Adrenal gland (tissue), 12 donors: ENCODE measurements around the gene GSTM4. TPM values are rescaled to one million over a fixed set of nuclear protein-coding genes. Genes with fewer than 3 reads are reported as not detected.

Experiments used
- DNase-seq, 7 donors: peaks; one replicate each; pipeline ENCODE4 v3.0.0-alpha.2; 2019 to 2020
- H3K27ac ChIP-seq, 5 donors: fragments of 200-600 bp; sonication (generic) in 4 of 5; 1 replicate in 3 of 5; 2 replicates in 2 of 5; pipeline versions ENCODE4 v1.5.1 to v1.8.0; 2016 to 2020; ENCODE audit warnings: mild to moderate bottlenecking in 1 of 5
- H3K27me3 ChIP-seq: fragments of 200-600 bp; 2 replicates; pipeline ENCODE4 v1.8.0; 2021
- H3K36me3 ChIP-seq, 2 donors: fragments of 200-600 bp; replicated peaks in 1 of 2; 1 replicate in 1 of 2; 2 replicates in 1 of 2; pipeline versions ENCODE4 v1.5.1 to v1.8.0; 2018 to 2022
- H3K4me1 ChIP-seq, 2 donors: fragments of 200-600 bp; replicated peaks in 1 of 2; 1 replicate in 1 of 2; 2 replicates in 1 of 2; pipeline versions ENCODE4 v1.5.1 to v1.8.0; 2018 to 2021
- H3K4me3 ChIP-seq, 4 donors: fragments of 200-600 bp; sonication (generic) in 3 of 4; one replicate each; pipeline ENCODE4 v1.5.1; 2016 to 2018
- H3K9me3 ChIP-seq, 3 donors: fragments of 200-600 bp; sonication (generic) in 1 of 3; replicated peaks in 1 of 3; 1 replicate in 2 of 3; 2 replicates in 1 of 3; pipeline versions ENCODE4 v1.5.1 to v1.8.0; 2016 to 2021
- POLR2A ChIP-seq, 2 donors: fragments of 450-650 bp; IDR thresholded peaks; one replicate each; pipeline ENCODE4 v1.6.1; 2017; ENCODE audit warnings: antibody characterized with exemption in 2 of 2, mild to moderate bottlenecking in 2 of 2, moderate library complexity in 1 of 2
- WGBS, 4 donors: extraction: QIAGEN DNeasy Blood & Tissue Kit in 2 of 4; methylation state at CpG; one replicate each; pipeline versions ENCODE4 v1.1.5 to v1.1.7; 2013 to 2017; 5-methylcytosine and 5-hydroxymethylcytosine counted together
- intact Hi-C, 2 donors: fragments of 100-400 bp; cut with DNase I; formaldehyde crosslinking; loops; one replicate each; pipeline versions ENCODE4 v1.14.1 to v1.15.0; 2022 to 2023
- polyA plus RNA-seq, 3 donors: library from polyadenylated mRNA; stranded (reverse); fragments of 200-250 nt in 2 of 3; fragments of 350-450 nt in 1 of 3; fragmentation: Illumina TruSeq in 1 of 3; extraction: RNeasy Lipid Tissue Mini Kit (QIAGEN cat#74804) in 1 of 3; gene quantifications; one replicate each; pipeline ENCODE4 v1.2.3, GENCODE V29; 2013 to 2014
- total RNA-seq, 9 donors: library from RNA; depleted of rRNA in 4 of 9; stranded (reverse); fragments of >200 nt in 4 of 9; fragments of 120-200 nt in 1 of 9; fragmentation: NEBNext Ultra II Directional in 1 of 9; extraction: Animal tissue kit (Norgen Biotek cat#: 25700) in 1 of 9; gene quantifications; one replicate each; pipeline versions ENCODE4 v1.1.0 to v1.2.4, GENCODE V29; 2013 to 2023
- TF ChIP-seq, protein P1 (sequence below), 6 experiments: fragments of 450-650 bp in 4 of 6; fragments of 200-600 bp in 2 of 6; sonication (generic) in 1 of 6; IDR thresholded peaks; 1 replicate in 5 of 6; 2 replicates in 1 of 6; pipeline versions ENCODE4 v1.5.1 to v1.8.0; 2016 to 2021; ENCODE audit warnings: antibody characterized with exemption in 6 of 6, mild to moderate bottlenecking in 2 of 6, moderate library complexity in 1 of 6
- donor health status: healthy with polysubstance abuse.
- donor health status: Bipolar disorder and iron deficiency.
- donor health status: DM: yes; HTN: yes; CAD: no.
- donor health status: DM: no; HTN: no; CAD: no.
- donor health status: DM: no; HTN: no; CAD: no.
- donor health status: DM: yes; HTN: yes; CAD: no.

GSTM4 gene
- total and polyA plus RNA-seq, 12 donors, result 17.3 to 71.0 (median 32.5) TPM

DNA sequence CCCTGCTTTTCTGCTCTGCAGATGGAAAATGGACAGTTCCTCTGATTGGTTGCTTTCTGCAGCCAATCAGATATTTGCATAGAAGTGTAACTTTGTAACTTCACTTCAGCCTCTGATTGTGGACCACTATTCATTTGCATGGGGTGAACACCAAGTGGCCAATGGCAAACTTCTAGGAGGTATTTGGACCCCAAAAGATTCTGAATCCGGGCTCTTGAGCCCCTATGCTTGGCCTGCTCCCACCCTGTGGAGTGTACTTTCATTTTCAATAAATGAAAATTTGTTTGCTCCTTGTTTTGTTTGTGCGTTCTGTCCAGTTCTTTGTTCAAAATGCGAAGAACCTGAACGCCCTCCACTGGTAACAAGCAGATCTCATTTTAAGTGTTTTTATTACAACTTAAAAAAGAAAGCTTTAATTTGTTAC lies 6.4 kb upstream of the GSTM4 start:
- no peaks in the 10 kb centered on the region for H3K9me3 ChIP-seq
- peak in 2 of 7 donors; percentile 18 to 49 for DNase-seq
- H3K4me3 ChIP-seq, result peak overlapping the region in 1 of 4 donors; percentile 44
- no peaks in the 10 kb centered on the region for H3K27me3 ChIP-seq
- intact Hi-C loops, result no loop called here
- TF ChIP-seq, protein P1, sequence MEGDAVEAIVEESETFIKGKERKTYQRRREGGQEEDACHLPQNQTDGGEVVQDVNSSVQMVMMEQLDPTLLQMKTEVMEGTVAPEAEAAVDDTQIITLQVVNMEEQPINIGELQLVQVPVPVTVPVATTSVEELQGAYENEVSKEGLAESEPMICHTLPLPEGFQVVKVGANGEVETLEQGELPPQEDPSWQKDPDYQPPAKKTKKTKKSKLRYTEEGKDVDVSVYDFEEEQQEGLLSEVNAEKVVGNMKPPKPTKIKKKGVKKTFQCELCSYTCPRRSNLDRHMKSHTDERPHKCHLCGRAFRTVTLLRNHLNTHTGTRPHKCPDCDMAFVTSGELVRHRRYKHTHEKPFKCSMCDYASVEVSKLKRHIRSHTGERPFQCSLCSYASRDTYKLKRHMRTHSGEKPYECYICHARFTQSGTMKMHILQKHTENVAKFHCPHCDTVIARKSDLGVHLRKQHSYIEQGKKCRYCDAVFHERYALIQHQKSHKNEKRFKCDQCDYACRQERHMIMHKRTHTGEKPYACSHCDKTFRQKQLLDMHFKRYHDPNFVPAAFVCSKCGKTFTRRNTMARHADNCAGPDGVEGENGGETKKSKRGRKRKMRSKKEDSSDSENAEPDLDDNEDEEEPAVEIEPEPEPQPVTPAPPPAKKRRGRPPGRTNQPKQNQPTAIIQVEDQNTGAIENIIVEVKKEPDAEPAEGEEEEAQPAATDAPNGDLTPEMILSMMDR (IDR thresholded peaks at IDR 0.05), result peak in 5 of 6 experiments; percentile 14 to 55 (median 36)
- TF ChIP-seq POLR2A (IDR thresholded peaks at IDR 0.05), result no peak
- peaks cover 0 to 5% of the 10 kb centered on the region in 2 donors for H3K4me1 ChIP-seq
- no peaks in the 10 kb centered on the region for H3K36me3 ChIP-seq
- WGBS, 4 donors, result 37 to 52% (median 45%) methylated on average over 4 of the region's 4 CpGs
- peak overlapping the region in 1 of 5 donors; percentile 52 for H3K27ac ChIP-seq

DNA sequence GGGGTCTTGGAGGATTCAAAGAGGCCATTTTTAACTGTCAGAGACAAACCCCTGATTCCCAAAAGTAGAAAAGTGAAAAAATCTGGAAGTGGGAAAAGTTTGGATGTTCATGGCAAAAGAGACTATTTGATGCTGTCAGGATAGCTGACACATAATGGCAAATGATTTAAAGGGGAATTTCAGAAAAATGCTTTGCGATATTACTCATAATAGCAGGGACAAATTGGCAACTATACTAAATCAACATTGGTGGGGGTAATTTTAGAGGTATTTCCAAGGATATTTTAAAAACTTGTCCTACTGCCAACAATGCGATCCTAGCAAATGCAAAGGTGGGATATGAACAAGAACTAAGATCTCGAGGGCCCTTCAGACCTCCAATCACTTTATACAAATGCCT lies 5.3 kb upstream of the GSTM4 start:
- 76 to 86% (median 79%) methylated on average over 3 of the region's 3 CpGs for WGBS, 4 donors
- intact Hi-C loops, result loop anchor here in 1 of 2 donors (10.0 kb wide), 1 partner anchor 334 kb away; the partner anchor contains the start of gene AHCYL1

DNA sequence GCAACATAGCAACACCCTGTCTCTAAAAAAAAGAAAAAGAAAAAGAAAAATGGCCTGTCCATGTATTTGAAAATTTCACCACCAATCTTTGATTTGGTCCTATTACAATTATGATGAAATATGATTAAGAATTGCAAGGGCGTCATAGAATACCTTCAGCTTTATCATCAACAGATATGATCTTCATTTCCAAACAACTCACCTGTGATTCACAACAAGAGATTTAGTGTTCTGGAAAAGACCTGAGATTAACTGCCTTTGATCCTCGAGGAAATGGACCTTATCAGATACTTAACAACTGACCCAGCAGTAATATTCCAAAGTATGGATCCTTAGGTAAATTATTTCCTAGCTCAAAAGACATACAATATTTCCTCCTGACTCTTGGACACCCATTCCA lies 3.5 kb upstream of the GSTM4 start:
- H3K27me3 ChIP-seq, result no peaks in the 10 kb centered on the region
- DNase-seq, result no peak
- 68 to 94% (median 72%) methylated on average over 2 of the region's 2 CpGs for WGBS, 4 donors
- no peaks in the 10 kb centered on the region for H3K9me3 ChIP-seq
- TF ChIP-seq, protein P1 (IDR thresholded peaks at IDR 0.05), result no peak
- no peak overlapping the region for H3K4me3 ChIP-seq
- intact Hi-C loops, result loop anchor here in 1 of 2 donors (10.0 kb wide), 1 partner anchor 332 kb away; the partner anchor contains the start of gene AHCYL1
- no peak overlapping the region for H3K27ac ChIP-seq
- no peaks in the 10 kb centered on the region for H3K36me3 ChIP-seq
- H3K4me1 ChIP-seq, result peaks cover 7 to 16% of the 10 kb centered on the region in 2 donors

More for the DNA sequence above, 5.3 kb upstream of the GSTM4 start:
- H3K27me3 ChIP-seq, result no peaks in the 10 kb centered on the region
- H3K36me3 ChIP-seq, result no peaks in the 10 kb centered on the region
- H3K4me1 ChIP-seq, result peaks cover 7 to 13% of the 10 kb centered on the region in 2 donors
- TF ChIP-seq, protein P1 (IDR thresholded peaks at IDR 0.05), result no peak
- no peak for TF ChIP-seq POLR2A (IDR thresholded peaks at IDR 0.05)
- H3K27ac ChIP-seq, result no peak overlapping the region
- no peaks in the 10 kb centered on the region for H3K9me3 ChIP-seq
- H3K4me3 ChIP-seq, result no peak overlapping the region
- no peak for DNase-seq

DNA sequence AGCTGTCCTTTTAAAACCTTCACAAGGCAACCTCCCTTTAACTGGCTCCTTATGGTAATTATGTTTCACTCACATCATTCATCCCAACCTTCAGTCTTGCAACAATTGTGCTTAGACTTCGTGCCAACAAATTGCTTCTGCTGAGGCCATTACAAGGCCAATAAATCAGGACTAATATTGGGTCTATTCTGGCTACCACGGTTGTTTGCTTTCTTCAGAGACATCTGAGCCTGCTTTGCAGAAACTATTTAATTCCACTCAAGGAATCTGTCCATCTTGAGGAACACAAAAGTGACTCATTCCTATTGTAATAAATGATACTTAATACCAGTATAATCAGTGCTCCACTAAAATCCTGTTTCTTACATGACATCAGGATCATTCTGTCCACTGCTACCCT lies 2.6 kb upstream of the GSTM4 start:
- DNase-seq, result no peak
- intact Hi-C loops, result loop anchor here in 1 of 2 donors (10.0 kb wide), 1 partner anchor 331 kb away; the partner anchor contains the start of gene AHCYL1
- H3K27ac ChIP-seq, result no peak overlapping the region
- H3K4me3 ChIP-seq, result no peak overlapping the region
- H3K27me3 ChIP-seq, result no peaks in the 10 kb centered on the region
- H3K4me1 ChIP-seq, result peaks cover 7 to 16% of the 10 kb centered on the region in 2 donors
- H3K36me3 ChIP-seq, result peaks cover 0 to 6% of the 10 kb centered on the region in 2 donors
- H3K9me3 ChIP-seq, result no peaks in the 10 kb centered on the region
- 44 to 51% (median 47%) methylated on average over 2 of the region's 2 CpGs for whole genome bisulfite sequencing, 4 donors
- TF ChIP-seq, protein P1 (IDR thresholded peaks at IDR 0.05), result no peak
- TF ChIP-seq POLR2A (IDR thresholded peaks at IDR 0.05), result no peak
